Astrocyte (in vitro differentiated cells and primary cell): ENCODE data around the gene HNRNPC. TPM values are rescaled to one million over a fixed set of nuclear protein-coding genes. Genes with fewer than 3 reads are reported as not detected.

ENCODE experiments used
- DNase-seq: peaks from one replicate; pipeline ENCODE4 v3.0.0-alpha.2; 2010; ENCODE audit warnings: low read depth
- FAIRE-seq: peaks from 2 replicates; lab custom pipeline; 2011; peaks lifted over from hg19 to GRCh38; lab: Jason Lieb, UNC
- H2AFZ ChIP-seq: 2 replicates; pipeline ENCODE4 v1.6.0; 2012; ENCODE audit warnings: low read depth, low read length, inconsistent platforms
- H3K27ac ChIP-seq: 2 replicates; pipeline ENCODE4 v1.5.1; 2011; ENCODE audit warnings: low read depth, low read length, inconsistent platforms
- H3K27me3 ChIP-seq: 2 replicates; pipeline ENCODE4 v1.6.0; 2011; ENCODE audit warnings: low read length, inconsistent platforms; ENCODE audit not compliant: insufficient read depth
- H3K36me3 ChIP-seq: 2 replicates; pipeline ENCODE4 v1.5.1; 2011; ENCODE audit warnings: low read length, inconsistent platforms; ENCODE audit not compliant: insufficient read depth
- H3K4me1 ChIP-seq: 2 replicates; pipeline ENCODE4 v1.5.1; 2011; ENCODE audit warnings: low read length, inconsistent platforms; ENCODE audit not compliant: insufficient read depth
- H3K4me2 ChIP-seq: 2 replicates; pipeline ENCODE4 v1.6.0; 2012; ENCODE audit warnings: low read length, inconsistent platforms
- H3K4me3 ChIP-seq: 2 replicates; pipeline ENCODE4 v1.5.1; 2011; ENCODE audit warnings: low read depth, mild to moderate bottlenecking, low read length, inconsistent platforms; ENCODE audit not compliant: insufficient read depth
- H3K79me2 ChIP-seq: 2 replicates; pipeline ENCODE4 v1.6.0; 2012; ENCODE audit warnings: mild to moderate bottlenecking, low read length, inconsistent platforms; ENCODE audit not compliant: insufficient read depth
- H3K9ac ChIP-seq: 2 replicates; pipeline ENCODE4 v1.6.0; 2012; ENCODE audit warnings: mild to moderate bottlenecking, low read length, inconsistent platforms
- H3K9me3 ChIP-seq: 2 replicates; pipeline ENCODE4 v1.5.1; 2012; ENCODE audit warnings: low read depth, mild to moderate bottlenecking, low read length, inconsistent platforms; ENCODE audit not compliant: insufficient read depth
- H4K20me1 ChIP-seq: 2 replicates; pipeline ENCODE4 v1.6.0; 2012; ENCODE audit warnings: low read length, inconsistent platforms; ENCODE audit not compliant: insufficient read depth
- H3K27ac Mint-ChIP-seq: one replicate; pipeline ENCODE4 v1.8.0; 2021; ENCODE audit warnings: mild to moderate bottlenecking, mixed read lengths; ENCODE audit not compliant: unreplicated experiment
- H3K27me3 Mint-ChIP-seq: one replicate; pipeline ENCODE4 v1.8.0; 2021; ENCODE audit warnings: low read depth, mixed read lengths; ENCODE audit not compliant: unreplicated experiment
- H3K36me3 Mint-ChIP-seq: one replicate; pipeline ENCODE4 v1.8.0; 2021; ENCODE audit warnings: low read depth, mixed read lengths; ENCODE audit not compliant: unreplicated experiment
- H3K4me1 Mint-ChIP-seq: one replicate; pipeline ENCODE4 v1.8.0; 2021; ENCODE audit warnings: low read depth, mixed read lengths; ENCODE audit not compliant: unreplicated experiment
- H3K4me3 Mint-ChIP-seq: one replicate; pipeline ENCODE4 v1.8.0; 2021; ENCODE audit warnings: mild to moderate bottlenecking, moderate library complexity, mixed read lengths; ENCODE audit not compliant: unreplicated experiment
- H3K9me3 Mint-ChIP-seq: one replicate; pipeline ENCODE4 v1.8.0; 2021; ENCODE audit warnings: mild to moderate bottlenecking, mixed read lengths; ENCODE audit not compliant: unreplicated experiment
- CTCF ChIP-seq: IDR thresholded peaks from 2 replicates; pipeline ENCODE4 v1.5.1; 2011; ENCODE audit warnings: low read depth, mild to moderate bottlenecking, inconsistent platforms, low read length, moderate library complexity; ENCODE audit not compliant: insufficient read depth
- EZH2 ChIP-seq: IDR thresholded peaks from 2 replicates; pipeline ENCODE4 v1.6.1; 2012; ENCODE audit warnings: mild to moderate bottlenecking, low read length, inconsistent platforms; ENCODE audit not compliant: insufficient read depth
- total RNA-seq: library from RNA; stranded (reverse); gene quantifications from 2 replicates; pipeline ENCODE4 v1.2.1, GENCODE V29; 2021

The HNRNPC gene
- total RNA-seq, 1 donor from 2014 or later = 525 TPM

- H3K27me3 ChIP-seq = peaks cover 13% of the 10 kb centered on the region
- Mint-ChIP-seq H3K4me3 (no peak overlapping the region), H3K9me3 (peaks cover 7% of the 10 kb centered on the region), H3K27me3 (peaks cover 21% of the 10 kb centered on the region), H3K27ac (no peak overlapping the region), H3K4me1 (peaks cover 3% of the 10 kb centered on the region), H3K36me3 (no peaks in the 10 kb centered on the region)
- H4K20me1 ChIP-seq = no peaks in the 10 kb centered on the region
- no peak overlapping the region for H3K4me3 ChIP-seq
- no peak overlapping the region for H2AFZ ChIP-seq
- no peaks in the 10 kb centered on the region for H3K79me2 ChIP-seq
- no peaks in the 10 kb centered on the region for H3K36me3 ChIP-seq
- DNase-seq (no peak), FAIRE-seq (no peak)
- no peaks in the 10 kb centered on the region for H3K4me1 ChIP-seq
- H3K27ac ChIP-seq = no peak overlapping the region
- no peak overlapping the region for H3K9ac ChIP-seq
- no peak overlapping the region for H3K4me2 ChIP-seq
- no peaks in the 10 kb centered on the region for H3K9me3 ChIP-seq
- TF ChIP-seq CTCF = no peak
- TF ChIP-seq EZH2 = no peak
Measured at GRCh38 chr14:21163871-21164291, 105.4 kb downstream of the HNRNPC start.

DNA sequence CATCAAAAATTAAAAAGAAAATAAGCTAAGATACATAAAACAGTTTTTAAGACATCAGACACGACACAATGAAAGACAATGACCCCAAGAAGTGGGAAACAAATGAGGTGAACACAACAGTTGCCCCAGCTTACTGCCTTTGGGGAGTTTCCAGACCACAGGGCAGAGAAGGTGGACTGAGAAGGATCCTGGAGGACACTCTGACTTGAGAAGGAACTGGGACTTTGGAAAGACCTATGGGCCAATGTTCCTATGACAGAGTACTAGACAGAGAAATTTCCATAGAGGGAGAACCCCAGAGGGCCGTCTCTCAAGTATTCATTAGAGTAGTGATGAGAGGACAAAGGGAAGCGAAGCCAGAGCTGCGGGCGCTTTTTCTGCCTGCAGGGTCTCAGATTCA lies 107.2 kb downstream of the HNRNPC start:
- H3K4me3 Mint-ChIP-seq = no peak overlapping the region
- TF ChIP-seq EZH2 (no peak), CTCF (no peak)
- Histone ChIP-seq H3K4me3 (no peak overlapping the region), H3K4me1 (no peaks in the 10 kb centered on the region), H3K4me2 (no peak overlapping the region), H3K9me3 (no peaks in the 10 kb centered on the region), H3K36me3 (no peaks in the 10 kb centered on the region), H3K79me2 (no peaks in the 10 kb centered on the region), H3K27me3 (peaks cover 15% of the 10 kb centered on the region), H4K20me1 (no peaks in the 10 kb centered on the region), H2AFZ (no peak overlapping the region), H3K27ac (no peak overlapping the region), H3K9ac (no peak overlapping the region)
- H3K36me3 Mint-ChIP-seq = no peaks in the 10 kb centered on the region
- FAIRE-seq (no peak), DNase-seq (no peak)
- peaks cover 3% of the 10 kb centered on the region for H3K4me1 Mint-ChIP-seq
- H3K27ac Mint-ChIP-seq = no peak overlapping the region
- H3K27me3 Mint-ChIP-seq = peaks cover 21% of the 10 kb centered on the region
- peaks cover 5% of the 10 kb centered on the region for H3K9me3 Mint-ChIP-seq

GRCh38 chr14:21160061-21160610 lies 109.1 kb downstream of the HNRNPC start:
- peaks cover 5% of the 10 kb centered on the region for H3K9me3 Mint-ChIP-seq
- Histone ChIP-seq H3K79me2 (no peaks in the 10 kb centered on the region), H3K4me2 (no peak overlapping the region), H3K9ac (no peak overlapping the region), H4K20me1 (no peaks in the 10 kb centered on the region), H2AFZ (no peak overlapping the region), H3K4me3 (no peak overlapping the region), H3K27ac (no peak overlapping the region), H3K4me1 (no peaks in the 10 kb centered on the region), H3K27me3 (peaks cover 18% of the 10 kb centered on the region), H3K36me3 (no peaks in the 10 kb centered on the region), H3K9me3 (no peaks in the 10 kb centered on the region)
- DNase-seq (no peak), FAIRE-seq (no peak)
- H3K4me3 Mint-ChIP-seq = no peak overlapping the region
- no peaks in the 10 kb centered on the region for H3K36me3 Mint-ChIP-seq
- peaks cover under 1% of the 10 kb centered on the region for H3K4me1 Mint-ChIP-seq
- no peak overlapping the region for H3K27ac Mint-ChIP-seq
- H3K27me3 Mint-ChIP-seq = peaks cover 32% of the 10 kb centered on the region
- TF ChIP-seq EZH2 (no peak), CTCF (no peak)
